ENCODE results near the gene SIRPA. TPM values are rescaled to one million over a fixed set of nuclear protein-coding genes. Genes with fewer than 3 reads are reported as not detected.

Gene SIRPA
- total RNA-seq, 2 donors from 2014 or later = 5.1 to 6.3 TPM

DNA sequence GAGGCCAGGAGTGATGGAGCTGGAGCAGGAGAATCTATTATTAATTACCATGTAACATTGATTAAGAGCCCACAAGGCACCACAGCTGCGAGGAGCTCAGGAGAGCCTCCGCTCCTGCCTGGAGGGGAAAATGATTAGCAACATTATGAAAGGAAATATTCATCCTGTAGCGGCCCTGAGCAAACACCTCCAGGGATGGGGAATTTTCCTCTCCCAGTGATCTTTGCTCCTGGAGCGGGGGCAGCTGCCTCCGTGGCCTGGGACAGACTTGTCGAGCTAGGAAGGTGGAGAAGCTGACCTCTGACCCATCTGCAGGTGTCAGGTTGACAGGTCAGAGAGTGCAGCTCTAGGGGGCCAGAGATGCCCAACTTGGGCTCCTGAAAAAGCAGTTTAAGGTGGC, 40.1 kb upstream of the SIRPA start:
- no peaks in the 10 kb centered on the region for H3K27me3 ChIP-seq (ENCODE audit: control insufficient read depth, insufficient read depth, low read length, poor library complexity, severe bottlenecking)
- Mint-ChIP-seq H3K36me3 (ENCODE audit: low read depth) (no peaks in the 10 kb centered on the region), H3K4me3 (no peak overlapping the region), H3K4me1 (no peaks in the 10 kb centered on the region), H3K27ac (no peak overlapping the region), H3K9me3 (no peaks in the 10 kb centered on the region), H3K27me3 (ENCODE audit: insufficient read depth) (no peaks in the 10 kb centered on the region)
- no peak overlapping the region for H3K27ac ChIP-seq (ENCODE audit: low read depth, low read length)
- H3K36me3 ChIP-seq (ENCODE audit: control insufficient read depth, insufficient read depth, low read length) = no peaks in the 10 kb centered on the region
- TF ChIP-seq, protein P1, sequence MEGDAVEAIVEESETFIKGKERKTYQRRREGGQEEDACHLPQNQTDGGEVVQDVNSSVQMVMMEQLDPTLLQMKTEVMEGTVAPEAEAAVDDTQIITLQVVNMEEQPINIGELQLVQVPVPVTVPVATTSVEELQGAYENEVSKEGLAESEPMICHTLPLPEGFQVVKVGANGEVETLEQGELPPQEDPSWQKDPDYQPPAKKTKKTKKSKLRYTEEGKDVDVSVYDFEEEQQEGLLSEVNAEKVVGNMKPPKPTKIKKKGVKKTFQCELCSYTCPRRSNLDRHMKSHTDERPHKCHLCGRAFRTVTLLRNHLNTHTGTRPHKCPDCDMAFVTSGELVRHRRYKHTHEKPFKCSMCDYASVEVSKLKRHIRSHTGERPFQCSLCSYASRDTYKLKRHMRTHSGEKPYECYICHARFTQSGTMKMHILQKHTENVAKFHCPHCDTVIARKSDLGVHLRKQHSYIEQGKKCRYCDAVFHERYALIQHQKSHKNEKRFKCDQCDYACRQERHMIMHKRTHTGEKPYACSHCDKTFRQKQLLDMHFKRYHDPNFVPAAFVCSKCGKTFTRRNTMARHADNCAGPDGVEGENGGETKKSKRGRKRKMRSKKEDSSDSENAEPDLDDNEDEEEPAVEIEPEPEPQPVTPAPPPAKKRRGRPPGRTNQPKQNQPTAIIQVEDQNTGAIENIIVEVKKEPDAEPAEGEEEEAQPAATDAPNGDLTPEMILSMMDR (conservative IDR thresholded peaks at IDR 0.05) = no peak
- H3K4me3 ChIP-seq (ENCODE audit: low read length) = no peak overlapping the region
- 79 to 84% methylated on average over 6 of the region's 6 CpGs for WGBS, 2 experiments (ENCODE audit: insufficient coverage in 1 of 2, insufficient read length in 1 of 2)
- no peak for DNase-seq
- H3K4me1 ChIP-seq (ENCODE audit: control insufficient read depth, insufficient read depth, low read length) = no peaks in the 10 kb centered on the region
- no peaks in the 10 kb centered on the region for H3K9me3 ChIP-seq (ENCODE audit: control insufficient read depth, low read length)
- no peak overlapping the region for H3K9ac ChIP-seq (ENCODE audit: extremely low read depth, low read length, poor library complexity, severe bottlenecking)

DNA sequence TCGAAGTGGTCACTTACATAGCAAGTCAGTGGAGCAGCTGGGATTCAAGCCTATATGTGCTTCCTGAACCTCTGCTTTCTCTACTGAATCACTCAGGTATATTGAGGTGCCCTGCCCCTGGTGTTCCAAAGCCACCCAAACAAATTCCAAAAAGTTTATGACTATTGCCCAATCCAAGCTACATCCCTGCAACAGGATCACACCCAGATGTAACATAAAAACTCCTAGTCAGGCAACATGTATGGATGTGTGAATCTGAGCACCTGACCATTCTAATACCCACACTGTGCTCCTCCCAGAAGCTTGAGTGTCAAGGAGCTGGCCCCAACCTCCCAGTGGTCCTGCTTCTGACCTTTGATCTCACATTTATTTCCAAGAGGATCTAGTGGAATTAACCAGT, 39.5 kb upstream of the SIRPA start:
- H3K9ac ChIP-seq (ENCODE audit: extremely low read depth, low read length, poor library complexity, severe bottlenecking) = no peak overlapping the region
- no peaks in the 10 kb centered on the region for H3K36me3 ChIP-seq (ENCODE audit: control insufficient read depth, insufficient read depth, low read length)
- DNase-seq = no peak
- no peaks in the 10 kb centered on the region for H3K9me3 ChIP-seq (ENCODE audit: control insufficient read depth, low read length)
- no peaks in the 10 kb centered on the region for H3K4me1 Mint-ChIP-seq
- WGBS, 2 experiments (ENCODE audit: insufficient coverage in 1 of 2, insufficient read length in 1 of 2) = 73 to 93% methylated on average over 1 of the region's 1 CpG
- H3K4me3 ChIP-seq (ENCODE audit: low read length) = no peak overlapping the region
- H3K36me3 Mint-ChIP-seq (ENCODE audit: low read depth) = no peaks in the 10 kb centered on the region
- no peaks in the 10 kb centered on the region for H3K27me3 Mint-ChIP-seq (ENCODE audit: insufficient read depth)
- no peaks in the 10 kb centered on the region for H3K27me3 ChIP-seq (ENCODE audit: control insufficient read depth, insufficient read depth, low read length, poor library complexity, severe bottlenecking)
- no peak overlapping the region for H3K27ac Mint-ChIP-seq
- no peak overlapping the region for H3K27ac ChIP-seq (ENCODE audit: low read depth, low read length)
- H3K4me3 Mint-ChIP-seq = no peak overlapping the region
- TF ChIP-seq, protein P1 (conservative IDR thresholded peaks at IDR 0.05) = no peak
- no peaks in the 10 kb centered on the region for H3K9me3 Mint-ChIP-seq
- no peaks in the 10 kb centered on the region for H3K4me1 ChIP-seq (ENCODE audit: control insufficient read depth, insufficient read depth, low read length)

DNA sequence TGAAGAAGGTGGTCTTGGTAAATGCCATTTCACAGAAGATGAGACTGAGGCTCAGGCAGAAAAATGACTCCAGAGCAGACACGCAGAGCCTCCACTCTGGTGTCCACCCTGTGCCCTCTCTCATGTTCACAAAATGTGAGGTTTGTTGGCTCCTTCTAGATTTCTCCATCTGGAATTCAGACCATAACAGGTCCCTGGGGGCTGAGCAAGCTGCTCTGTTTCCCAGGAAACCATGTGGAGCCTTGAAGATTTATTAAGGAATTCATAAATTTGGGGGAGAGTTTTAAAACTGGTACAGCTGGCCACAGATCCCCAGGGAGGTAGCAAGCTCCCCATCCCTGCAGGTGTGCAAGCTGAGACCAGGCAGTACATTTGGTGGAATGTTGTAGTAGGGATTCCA, 38.8 kb upstream of the SIRPA start:
- Histone ChIP-seq H3K27ac (ENCODE audit: low read depth, low read length) (no peak overlapping the region), H3K9me3 (ENCODE audit: control insufficient read depth, low read length) (no peaks in the 10 kb centered on the region), H3K9ac (ENCODE audit: extremely low read depth, low read length, poor library complexity, severe bottlenecking) (no peak overlapping the region), H3K4me1 (ENCODE audit: control insufficient read depth, insufficient read depth, low read length) (no peaks in the 10 kb centered on the region), H3K36me3 (ENCODE audit: control insufficient read depth, insufficient read depth, low read length) (no peaks in the 10 kb centered on the region), H3K4me3 (ENCODE audit: low read length) (no peak overlapping the region), H3K27me3 (ENCODE audit: control insufficient read depth, insufficient read depth, low read length, poor library complexity, severe bottlenecking) (no peaks in the 10 kb centered on the region)
- Mint-ChIP-seq H3K4me3 (no peak overlapping the region), H3K27me3 (ENCODE audit: insufficient read depth) (no peaks in the 10 kb centered on the region), H3K9me3 (no peaks in the 10 kb centered on the region), H3K4me1 (no peaks in the 10 kb centered on the region), H3K36me3 (ENCODE audit: low read depth) (no peaks in the 10 kb centered on the region), H3K27ac (no peak overlapping the region)
- WGBS, 2 experiments (ENCODE audit: insufficient coverage in 1 of 2, insufficient read length in 1 of 2) = 93 to 100% methylated on average over 1 of the region's 1 CpG
- TF ChIP-seq, protein P1 (conservative IDR thresholded peaks at IDR 0.05) = no peak
- DNase-seq = no peak

Measured in endodermal cell (in vitro differentiated cells).